ENCODE measurements around the gene WDR1.

DNA sequence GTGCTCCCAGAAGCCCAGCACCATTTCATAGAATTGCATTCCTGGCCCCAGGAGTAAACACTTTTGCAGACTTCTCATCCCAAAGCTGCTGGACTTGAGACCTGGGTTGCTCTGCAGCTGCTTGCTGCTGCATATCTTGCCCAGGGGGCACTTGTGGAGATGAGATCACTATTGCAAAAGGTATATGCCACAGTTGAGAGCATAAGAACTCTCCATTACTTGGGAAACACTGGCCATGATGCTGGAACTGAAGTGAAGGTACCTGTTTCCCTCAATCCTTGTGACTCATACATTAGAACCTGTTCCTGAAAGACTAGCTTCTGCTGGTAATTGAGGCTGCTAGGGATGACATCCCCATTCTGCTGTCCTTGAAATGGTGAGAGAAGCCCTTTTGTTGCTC, 43.1 kb upstream of the WDR1 start:
- TF ChIP-seq MAX (IDR thresholded peaks at IDR 0.05) (no peak), REST (IDR thresholded peaks at IDR 0.05) (no peak), POLR2A (IDR thresholded peaks at IDR 0.05; ENCODE audit: low read length) (no peak), CTCF (IDR thresholded peaks at IDR 0.05) (no peak), RFX5 (IDR thresholded peaks at IDR 0.05) (no peak), MAFK (IDR thresholded peaks at IDR 0.05; ENCODE audit: partially characterized antibody) (no peak)
